ENCODE measurements around the gene ZDHHC11B.

Gene ZDHHC11B

DNA sequence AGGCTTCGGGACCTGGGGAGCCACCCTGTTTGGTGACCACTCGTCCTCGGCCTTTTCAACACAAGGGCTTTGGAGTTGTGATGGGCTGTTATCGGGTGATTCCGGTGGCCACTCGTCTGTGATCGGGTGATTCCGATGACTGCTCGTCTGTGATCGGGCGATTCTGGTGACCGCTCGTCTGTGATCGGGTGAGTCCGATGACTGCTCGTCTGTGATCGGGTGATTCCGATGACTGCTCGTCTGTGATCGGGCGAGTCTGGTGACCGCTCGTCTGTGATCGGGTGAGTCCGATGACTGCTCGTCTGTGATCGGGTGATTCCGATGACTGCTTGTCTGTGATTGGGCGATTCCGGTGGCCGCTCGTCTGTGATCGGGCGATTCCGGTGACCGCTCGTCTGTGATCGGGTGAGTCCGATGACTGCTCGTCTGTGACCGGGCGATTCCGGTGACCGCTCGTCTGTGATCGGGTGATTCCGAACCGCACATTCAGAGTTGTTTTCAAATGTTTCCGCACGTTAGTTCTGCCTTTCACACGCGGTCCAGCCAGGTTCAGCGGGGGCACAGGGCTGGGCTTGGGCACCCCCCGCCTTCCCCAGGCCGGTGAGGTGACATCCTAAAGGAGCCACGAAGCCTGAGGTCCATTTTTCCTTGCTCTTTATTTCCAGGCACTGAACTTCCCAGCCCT, 121.6 kb downstream of the ZDHHC11B start:
- no peak for DNase-seq (ENCODE audit: low read depth)
- TF ChIP-seq, protein P1, sequence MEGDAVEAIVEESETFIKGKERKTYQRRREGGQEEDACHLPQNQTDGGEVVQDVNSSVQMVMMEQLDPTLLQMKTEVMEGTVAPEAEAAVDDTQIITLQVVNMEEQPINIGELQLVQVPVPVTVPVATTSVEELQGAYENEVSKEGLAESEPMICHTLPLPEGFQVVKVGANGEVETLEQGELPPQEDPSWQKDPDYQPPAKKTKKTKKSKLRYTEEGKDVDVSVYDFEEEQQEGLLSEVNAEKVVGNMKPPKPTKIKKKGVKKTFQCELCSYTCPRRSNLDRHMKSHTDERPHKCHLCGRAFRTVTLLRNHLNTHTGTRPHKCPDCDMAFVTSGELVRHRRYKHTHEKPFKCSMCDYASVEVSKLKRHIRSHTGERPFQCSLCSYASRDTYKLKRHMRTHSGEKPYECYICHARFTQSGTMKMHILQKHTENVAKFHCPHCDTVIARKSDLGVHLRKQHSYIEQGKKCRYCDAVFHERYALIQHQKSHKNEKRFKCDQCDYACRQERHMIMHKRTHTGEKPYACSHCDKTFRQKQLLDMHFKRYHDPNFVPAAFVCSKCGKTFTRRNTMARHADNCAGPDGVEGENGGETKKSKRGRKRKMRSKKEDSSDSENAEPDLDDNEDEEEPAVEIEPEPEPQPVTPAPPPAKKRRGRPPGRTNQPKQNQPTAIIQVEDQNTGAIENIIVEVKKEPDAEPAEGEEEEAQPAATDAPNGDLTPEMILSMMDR (IDR thresholded peaks at IDR 0.05; ENCODE audit: insufficient read depth, low read depth, low read length, missing control alignments), result no peak

GRCh38 chr5:661891-662750, 122.4 kb downstream of the ZDHHC11B start:
- H3K4me3 ChIP-seq (ENCODE audit: low read depth, low read length), result no peak overlapping the region
- TF ChIP-seq, protein P1 (IDR thresholded peaks at IDR 0.05; ENCODE audit: insufficient read depth, low read depth, low read length, missing control alignments), result no peak
- no peak for DNase-seq (ENCODE audit: low read depth)

More for the DNA sequence above, 121.6 kb downstream of the ZDHHC11B start:
- no peak overlapping the region for H3K4me3 ChIP-seq (ENCODE audit: low read depth, low read length)

DNA sequence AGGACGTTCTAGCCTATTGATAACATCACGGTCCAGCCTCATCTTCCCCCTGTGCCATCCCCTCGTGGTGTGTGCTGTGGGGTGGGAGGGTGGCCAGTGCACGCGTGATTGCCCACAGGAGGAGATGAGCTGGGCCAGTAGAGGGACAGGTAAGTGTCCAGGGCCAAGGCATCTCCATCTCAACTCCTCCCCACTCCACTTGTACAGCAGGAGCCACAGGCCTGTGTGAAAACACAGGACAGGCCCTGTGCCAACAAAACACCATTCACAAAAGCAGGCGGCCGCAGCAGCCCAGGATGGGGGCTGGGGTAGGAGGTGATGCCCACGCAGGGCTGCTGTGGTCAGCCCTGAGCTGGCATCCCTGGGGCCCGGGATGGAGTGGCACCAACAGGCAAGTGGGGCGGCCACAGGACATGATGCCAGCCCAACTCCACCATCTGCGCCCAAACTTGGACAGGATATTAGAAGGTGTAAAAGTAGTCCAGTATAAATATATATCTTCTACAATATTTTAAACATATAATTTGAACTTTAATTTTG, 124.0 kb downstream of the ZDHHC11B start:
- no peak for DNase-seq (ENCODE audit: low read depth)
- TF ChIP-seq, protein P1 (IDR thresholded peaks at IDR 0.05; ENCODE audit: insufficient read depth, low read depth, low read length, missing control alignments), result no peak
- H3K4me3 ChIP-seq (ENCODE audit: low read depth, low read length), result no peak overlapping the region

Data from GM12865 (cell line).